T-helper 2 cell treated with Interferon-gamma antibody and Interleukin-4, amounts not matched to agents 5 μg/mL and 100 μg/mL, for 36 hours (primary cell): Measurements from ENCODE around the gene TTL.
"Not testable (repeated sequence)": the region's sequence is repeated elsewhere in the genome, so short reads cannot be mapped to it uniquely, and the experiment has no call there.

Experiments
- DNase-seq: peaks from one replicate; pipeline ENCODE4 v3.0.0; 2021; ENCODE audit warnings: low spot score
- H3K27ac Mint-ChIP-seq: one replicate; pipeline ENCODE4 v1.8.0; 2021; ENCODE audit warnings: mild to moderate bottlenecking, mixed read lengths
- H3K27me3 Mint-ChIP-seq: one replicate; pipeline ENCODE4 v1.8.0; 2021; ENCODE audit warnings: low read depth, mixed read lengths
- H3K36me3 Mint-ChIP-seq: one replicate; pipeline ENCODE4 v1.8.0; 2021; ENCODE audit warnings: low read depth, mixed read lengths
- H3K4me1 Mint-ChIP-seq: one replicate; pipeline ENCODE4 v1.8.0; 2021; ENCODE audit warnings: low read depth, mixed read lengths
- H3K4me3 Mint-ChIP-seq: one replicate; pipeline ENCODE4 v1.8.0; 2022; ENCODE audit warnings: mild to moderate bottlenecking, moderate library complexity, mixed read lengths
- H3K9me3 Mint-ChIP-seq: one replicate; pipeline ENCODE4 v1.8.0; 2021; ENCODE audit warnings: mixed read lengths

The TTL gene

GRCh38 chr2:112566104-112566503 is 84.1 kb downstream of the TTL start:
- Mint-ChIP-seq H3K27ac (peak overlapping the region; percentile 73), H3K36me3 (peaks cover 62% of the 10 kb centered on the region), H3K4me1 (peaks cover 15% of the 10 kb centered on the region), H3K27me3 (no peaks in the 10 kb centered on the region), H3K9me3 (no peaks in the 10 kb centered on the region), H3K4me3 (no peak overlapping the region)
- DNase-seq, result no peak

GRCh38 chr2:112566508-112566907 is 84.6 kb downstream of the TTL start:
- not testable (repeated sequence) for H3K4me3 Mint-ChIP-seq, H3K27me3 Mint-ChIP-seq, H3K9me3 Mint-ChIP-seq, DNase-seq
- Mint-ChIP-seq H3K27ac (peak overlapping the region; percentile 73), H3K4me1 (peaks cover 15% of the 10 kb centered on the region), H3K36me3 (peaks cover 63% of the 10 kb centered on the region)

GRCh38 chr2:112572005-112572404 is 90.0 kb downstream of the TTL start:
- no peak overlapping the region for H3K27ac Mint-ChIP-seq
- no peak for DNase-seq
- H3K36me3 Mint-ChIP-seq, result peaks cover 73% of the 10 kb centered on the region
- H3K4me1 Mint-ChIP-seq, result peaks cover 2% of the 10 kb centered on the region
- no peak overlapping the region for H3K4me3 Mint-ChIP-seq
- no peaks in the 10 kb centered on the region for H3K9me3 Mint-ChIP-seq
- H3K27me3 Mint-ChIP-seq, result no peaks in the 10 kb centered on the region

GRCh38 chr2:112577756-112578155 is 95.8 kb downstream of the TTL start:
- Mint-ChIP-seq H3K27ac (no peak overlapping the region), H3K4me1 (peaks cover 5% of the 10 kb centered on the region), H3K4me3 (no peak overlapping the region), H3K9me3 (no peaks in the 10 kb centered on the region), H3K27me3 (no peaks in the 10 kb centered on the region), H3K36me3 (peaks cover 28% of the 10 kb centered on the region)
- DNase-seq, result no peak

- H3K4me1 Mint-ChIP-seq, result peaks cover 15% of the 10 kb centered on the region
These were observed 97.3 kb downstream of the TTL start for GRCh38 chr2:112579241-112579640.

DNA sequence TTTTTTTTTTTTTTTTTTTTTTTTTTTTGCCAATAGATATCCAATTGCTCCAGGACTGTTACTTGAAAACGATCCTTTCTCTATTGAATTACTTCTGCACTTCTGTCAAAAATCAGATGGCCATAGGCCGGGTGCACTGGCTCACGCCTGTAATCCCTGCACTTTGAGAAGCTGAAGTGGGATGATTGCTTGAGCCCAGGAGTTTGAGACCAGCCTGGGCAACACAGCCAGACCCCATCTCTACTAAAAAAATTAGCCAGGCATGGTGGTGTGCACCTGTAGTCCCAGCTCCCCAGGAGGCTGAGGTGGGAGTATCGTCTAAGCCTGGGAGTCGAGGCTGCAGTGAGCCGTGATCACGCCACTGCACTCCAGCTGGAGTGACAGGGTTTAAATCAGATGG is 98.1 kb downstream of the TTL start:
- Mint-ChIP-seq H3K27ac (no peak overlapping the region), H3K4me1 (peaks cover 18% of the 10 kb centered on the region), H3K27me3 (no peaks in the 10 kb centered on the region), H3K9me3 (no peaks in the 10 kb centered on the region), H3K4me3 (no peak overlapping the region), H3K36me3 (peaks cover 24% of the 10 kb centered on the region)
- DNase-seq, result no peak

More at GRCh38 chr2:112579241-112579640, 97.3 kb downstream of the TTL start:
- no peaks in the 10 kb centered on the region for H3K27me3 Mint-ChIP-seq
- H3K27ac Mint-ChIP-seq, result no peak overlapping the region
- no peak overlapping the region for H3K4me3 Mint-ChIP-seq
- DNase-seq, result no peak
- H3K9me3 Mint-ChIP-seq, result no peaks in the 10 kb centered on the region
- H3K36me3 Mint-ChIP-seq, result peaks cover 25% of the 10 kb centered on the region

DNA sequence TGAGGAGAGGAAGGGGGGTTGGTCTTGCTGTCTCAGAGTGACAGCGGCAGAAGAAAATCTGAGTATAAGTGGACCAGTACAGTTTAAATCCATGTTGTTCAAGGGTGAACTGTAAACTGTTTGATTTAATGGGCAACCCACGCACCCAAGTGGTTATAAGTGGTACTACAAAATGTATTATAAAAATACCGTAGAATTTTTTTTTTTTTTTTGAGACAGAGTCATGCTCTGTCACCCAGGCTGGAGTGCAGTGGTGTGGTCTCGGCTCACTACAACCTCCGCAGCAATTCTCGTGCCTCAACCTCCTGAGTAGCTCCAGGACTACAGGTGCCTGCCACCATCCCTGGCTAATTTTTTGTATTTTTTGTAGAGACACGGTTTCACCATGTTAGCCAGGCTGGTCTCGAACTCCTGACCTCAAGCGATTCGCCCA is 100.4 kb downstream of the TTL start:
- no peaks in the 10 kb centered on the region for H3K27me3 Mint-ChIP-seq
- DNase-seq, result peak; percentile 33
- H3K4me3 Mint-ChIP-seq, result no peak overlapping the region
- H3K27ac Mint-ChIP-seq, result peak overlapping the region; percentile 63
- peaks cover 31% of the 10 kb centered on the region for H3K4me1 Mint-ChIP-seq
- H3K9me3 Mint-ChIP-seq, result no peaks in the 10 kb centered on the region
- H3K36me3 Mint-ChIP-seq, result peaks cover 14% of the 10 kb centered on the region

DNA sequence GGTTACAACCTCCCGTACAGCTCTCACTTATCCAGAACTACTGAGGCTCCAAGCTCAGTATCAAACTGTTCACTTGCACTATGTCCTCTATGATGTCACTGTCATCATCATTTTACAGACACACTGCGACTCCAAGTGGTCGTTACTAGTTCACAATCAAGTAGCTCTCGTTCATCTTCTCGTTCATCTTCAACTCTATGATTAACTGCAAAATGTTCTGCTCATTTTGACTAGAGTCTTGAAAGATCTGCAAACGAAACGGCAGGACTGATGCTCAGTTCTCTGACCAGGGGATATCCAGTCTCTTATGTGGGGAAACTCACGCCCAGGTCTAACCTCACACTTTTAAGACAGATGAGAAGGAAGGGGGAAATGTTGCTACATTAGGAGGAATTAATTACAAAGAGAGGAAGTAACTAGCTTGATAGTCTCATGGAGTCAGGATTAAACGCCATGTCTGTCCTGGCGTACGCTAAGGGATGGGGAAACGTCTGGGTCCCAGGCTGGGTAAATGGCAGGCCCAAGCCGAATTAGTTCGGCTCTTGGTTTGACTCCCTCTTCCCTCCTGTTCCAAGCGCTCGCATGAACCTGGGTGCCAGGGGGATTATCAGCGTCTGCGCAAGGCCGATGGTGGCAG is 101.7 kb downstream of the TTL start:
- no peak for DNase-seq
- no peaks in the 10 kb centered on the region for H3K27me3 Mint-ChIP-seq
- peak overlapping the region; percentile 100 for H3K27ac Mint-ChIP-seq
- H3K9me3 Mint-ChIP-seq, result no peaks in the 10 kb centered on the region
- H3K4me3 Mint-ChIP-seq, result peak overlapping the region; percentile 98
- H3K4me1 Mint-ChIP-seq, result peaks cover 34% of the 10 kb centered on the region
- peaks cover 19% of the 10 kb centered on the region for H3K36me3 Mint-ChIP-seq

GRCh38 chr2:112584134-112584890 is 102.4 kb downstream of the TTL start, which contains the start of gene CHCHD5:
Gene CHCHD5 (plus strand): TSS chr2:112584609. CDS start chr2:112584648, 39 bp downstream.
- Mint-ChIP-seq H3K27me3 (no peaks in the 10 kb centered on the region), H3K27ac (peak within 1 kb of the TSS; percentile 100), H3K4me1 (peaks cover 34% of the 10 kb centered on the region), H3K4me3 (peak within 1 kb of the TSS; percentile 98), H3K36me3 (peaks cover 19% of the 10 kb centered on the region), H3K9me3 (no peaks in the 10 kb centered on the region)
- peak; percentile 95 for DNase-seq

DNA sequence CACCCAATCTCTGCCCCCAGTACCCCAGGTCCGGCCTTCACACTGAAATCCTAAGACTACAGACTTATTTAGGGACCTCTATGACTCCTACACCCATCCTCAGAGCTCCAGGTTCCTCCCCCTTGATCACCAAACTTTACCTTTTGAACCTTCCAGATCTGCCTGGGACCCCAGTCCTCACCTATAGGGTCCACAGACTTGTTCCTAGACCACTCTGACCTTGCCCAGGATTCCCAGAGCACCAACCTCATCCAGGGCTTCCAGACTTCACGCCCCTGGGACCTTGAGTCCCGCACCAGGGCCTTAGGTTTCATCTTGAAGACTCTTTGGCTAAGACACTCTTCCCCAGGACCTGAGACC is 102.9 kb downstream of the TTL start:
- Mint-ChIP-seq H3K4me3 (peak overlapping the region; percentile 98), H3K4me1 (peaks cover 34% of the 10 kb centered on the region), H3K9me3 (no peaks in the 10 kb centered on the region), H3K27me3 (no peaks in the 10 kb centered on the region), H3K27ac (peak overlapping the region; percentile 100), H3K36me3 (peaks cover 19% of the 10 kb centered on the region)
- DNase-seq, result no peak

DNA sequence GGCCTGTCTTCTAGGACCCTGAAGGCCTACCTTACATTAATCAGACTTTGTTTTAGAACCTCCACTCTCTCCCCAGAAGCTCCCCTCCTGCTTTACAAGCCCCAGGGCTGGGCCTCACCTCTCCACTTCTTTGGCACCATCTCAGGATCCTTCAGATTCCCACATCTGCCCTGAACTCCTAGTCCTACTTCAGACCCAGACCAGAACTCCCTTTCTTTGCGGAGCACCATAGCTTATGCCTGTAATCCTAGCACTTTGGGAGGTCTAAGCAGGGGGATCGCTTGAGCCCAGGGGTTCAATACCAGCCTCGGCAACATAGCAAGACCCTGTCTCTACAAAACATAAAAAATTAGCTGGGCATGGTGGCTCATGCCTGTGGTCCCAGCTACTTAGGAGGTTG is 103.4 kb downstream of the TTL start:
- DNase-seq, result no peak
- H3K36me3 Mint-ChIP-seq, result peaks cover 19% of the 10 kb centered on the region
- peak overlapping the region; percentile 98 for H3K4me3 Mint-ChIP-seq
- no peaks in the 10 kb centered on the region for H3K9me3 Mint-ChIP-seq
- H3K4me1 Mint-ChIP-seq, result peaks cover 34% of the 10 kb centered on the region
- H3K27ac Mint-ChIP-seq, result peak overlapping the region; percentile 100
- H3K27me3 Mint-ChIP-seq, result no peaks in the 10 kb centered on the region

DNA sequence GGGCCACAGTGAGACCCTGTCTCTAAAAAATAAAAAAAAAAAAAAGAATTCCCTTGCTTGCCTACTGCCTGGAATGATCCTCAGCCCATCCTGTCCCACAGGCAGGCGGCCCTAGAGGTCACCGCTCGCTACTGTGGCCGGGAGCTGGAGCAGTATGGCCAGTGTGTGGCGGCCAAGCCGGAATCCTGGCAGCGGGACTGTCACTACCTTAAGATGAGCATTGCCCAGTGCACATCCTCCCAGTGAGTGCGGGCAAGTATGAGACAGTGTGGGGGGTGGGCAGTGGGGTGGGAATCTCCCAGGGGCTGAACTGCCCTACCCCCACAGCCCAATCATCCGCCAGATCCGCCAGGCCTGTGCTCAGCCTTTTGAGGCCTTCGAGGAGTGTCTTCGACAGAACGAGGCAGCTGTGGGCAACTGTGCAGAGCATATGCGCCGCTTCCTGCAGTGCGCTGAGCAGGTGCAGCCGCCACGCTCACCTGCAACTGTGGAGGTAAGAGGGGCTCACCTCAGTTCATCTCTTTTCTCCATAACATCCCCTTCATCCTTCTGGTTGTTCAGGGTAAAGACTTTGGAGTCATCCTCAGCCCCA is 104.0 kb downstream of the TTL start:
- Mint-ChIP-seq H3K36me3 (peaks cover 19% of the 10 kb centered on the region), H3K27me3 (no peaks in the 10 kb centered on the region), H3K27ac (peak overlapping the region; percentile 86), H3K4me1 (peaks cover 34% of the 10 kb centered on the region), H3K9me3 (no peaks in the 10 kb centered on the region), H3K4me3 (peak overlapping the region; percentile 98)
- DNase-seq, result no peak

- peaks cover 19% of the 10 kb centered on the region for H3K36me3 Mint-ChIP-seq
- H3K9me3 Mint-ChIP-seq, result no peaks in the 10 kb centered on the region
- H3K27me3 Mint-ChIP-seq, result no peaks in the 10 kb centered on the region
- no peak overlapping the region for H3K4me3 Mint-ChIP-seq
- DNase-seq, result no peak
- H3K27ac Mint-ChIP-seq, result peak overlapping the region; percentile 5
- peaks cover 23% of the 10 kb centered on the region for H3K4me1 Mint-ChIP-seq
These were observed 106.7 kb downstream of the TTL start for GRCh38 chr2:112588611-112589045.
